GM12878 (cell line): ENCODE results near the gene CRYL1. TPM values are rescaled to one million over a fixed set of nuclear protein-coding genes. Genes with fewer than 3 reads are reported as not detected.

Experiments
- ATAC-seq: fragments of 200-7000 bp; cut with Tn5 transposase; 3 replicates; pipeline ENCODE4 v1.9.1; 2020; ENCODE audit warnings: mild to moderate bottlenecking, moderate library complexity
- BruUV-seq: library from RNA; stranded (reverse); fragments of 400-500 nt; replicated peaks from 2 replicates; lab custom pipeline; 2021; lab: Mats Ljungman, UMichigan
- CTCF ChIA-PET: fragments of 300-600 bp; sonication (Branson Sonifier 250); formaldehyde crosslinking; extraction: SDS; loops from one replicate; lab custom pipeline; 2021; ENCODE audit warnings: inconsistent platforms; lab: Yijun Ruan, JAX
- POLR2A ChIA-PET: fragments of 350-600 bp; formaldehyde crosslinking; extraction: SDS; loops from one replicate; lab custom pipeline; 2021; ENCODE audit warnings: inconsistent platforms; lab: Charles Lee
- RAD21 ChIA-PET: fragments of 300-600 bp; sonication (Branson Sonifier 250); formaldehyde crosslinking; loops from one replicate; lab custom pipeline; 2023; ENCODE audit warnings: antibody characterized with exemption; ENCODE audit not compliant: unreplicated experiment; lab: Charles Lee
- SMC1A ChIA-PET: fragments of 300-600 bp; sonication (Branson Sonifier 250); formaldehyde crosslinking; loops from one replicate; lab custom pipeline; 2023; ENCODE audit not compliant: unreplicated experiment, uncharacterized antibody; lab: Charles Lee
- DNase-seq: peaks from one replicate; pipeline ENCODE4 v3.0.0-alpha.2; 2011; ENCODE audit warnings: low read depth, low spot score
- FAIRE-seq: peaks from 3 replicates; lab custom pipeline; 2011; peaks lifted over from hg19 to GRCh38; lab: Jason Lieb, UNC
- H2AFZ ChIP-seq: 2 replicates; pipeline ENCODE4 v1.6.0; 2011; ENCODE audit warnings: low read depth, low read length, control low read depth; ENCODE audit not compliant: control insufficient read depth
- H3K27ac ChIP-seq: 2 replicates; pipeline ENCODE4 v1.5.1; 2011; ENCODE audit warnings: control low read depth; ENCODE audit not compliant: control insufficient read depth, insufficient read depth
- H3K27me3 ChIP-seq, 2 experiments: replicated peaks in 1 of 2; 2 replicates each; pipeline versions ENCODE4 v1.6.0 to v1.6.1; 2011; ENCODE audit warnings: low read length in 1 of 2; ENCODE audit not compliant: control insufficient read depth in 2 of 2, insufficient read depth in 2 of 2
- H3K36me3 ChIP-seq, 2 experiments: 2 replicates each; pipeline ENCODE4 v1.5.1; 2011; ENCODE audit warnings: low read length in 1 of 2; ENCODE audit not compliant: control insufficient read depth in 2 of 2, insufficient read depth in 2 of 2
- H3K4me1 ChIP-seq: 2 replicates; pipeline ENCODE4 v1.6.1; 2011; ENCODE audit warnings: mild to moderate bottlenecking, low read length, moderate library complexity, mixed read lengths; ENCODE audit not compliant: control insufficient read depth, insufficient read depth
- H3K4me2 ChIP-seq: 2 replicates; pipeline ENCODE4 v1.6.0; 2011; ENCODE audit warnings: control low read depth; ENCODE audit not compliant: control insufficient read depth, insufficient read depth
- H3K4me3 ChIP-seq: fragments of 200-600 bp; sonication (generic); 2 replicates; pipeline ENCODE4 v1.5.1; 2016
- H3K79me2 ChIP-seq: 2 replicates; pipeline ENCODE4 v1.6.0; 2011; ENCODE audit warnings: low read length; ENCODE audit not compliant: control insufficient read depth, insufficient read depth
- H3K9ac ChIP-seq: 2 replicates; pipeline ENCODE4 v1.8.0; 2011; ENCODE audit warnings: low read length, control low read depth, mixed read lengths; ENCODE audit not compliant: control insufficient read depth, insufficient read depth
- H3K9me3 ChIP-seq: replicated peaks from 3 replicates; pipeline ENCODE4 v1.5.1; 2011; ENCODE audit warnings: mild to moderate bottlenecking, low read length; ENCODE audit not compliant: control insufficient read depth, insufficient read depth
- H4K20me1 ChIP-seq: 2 replicates; pipeline ENCODE4 v1.6.0; 2011; ENCODE audit not compliant: control insufficient read depth, insufficient read depth
- ATF2 ChIP-seq: IDR thresholded peaks from 2 replicates; pipeline ENCODE4 v1.6.1; 2012; ENCODE audit warnings: low read length, inconsistent platforms
- BMI1 ChIP-seq: fragments of 450-650 bp; IDR thresholded peaks from 2 replicates; pipeline ENCODE4 v1.6.1; 2016; ENCODE audit warnings: mild to moderate bottlenecking, moderate library complexity, borderline replicate concordance
- EP300 ChIP-seq, 2 experiments: fragments of 150-350 bp in 1 of 2; IDR thresholded peaks; 2 replicates each; pipeline ENCODE4 v1.6.1; 2011 to 2012; ENCODE audit warnings: low read depth in 2 of 2, low read length in 2 of 2, borderline replicate concordance in 1 of 2, improper control_type of control experiment in 1 of 2, inconsistent platforms in 1 of 2; ENCODE audit not compliant: control insufficient read depth in 1 of 2
- HDGF ChIP-seq: fragments of 450-650 bp; IDR thresholded peaks from 2 replicates; pipeline ENCODE4 v1.6.1; 2016; ENCODE audit warnings: antibody characterized with exemption
- IRF4 ChIP-seq: IDR thresholded peaks from 2 replicates; pipeline ENCODE4 v1.6.1; 2011; ENCODE audit warnings: low read depth, low read length
- JUNB ChIP-seq: IDR thresholded peaks from 2 replicates; pipeline ENCODE4 v1.6.1; 2016; ENCODE audit warnings: antibody characterized with exemption, mild to moderate bottlenecking
- MTA3 ChIP-seq: IDR thresholded peaks from 2 replicates; pipeline ENCODE4 v1.6.1; 2012; ENCODE audit warnings: low read length, inconsistent platforms, borderline replicate concordance
- NFIC ChIP-seq: IDR thresholded peaks from 2 replicates; pipeline ENCODE4 v1.6.1; 2012; ENCODE audit warnings: low read depth, mild to moderate bottlenecking, inconsistent platforms, low read length, moderate library complexity
- NRF1 ChIP-seq: conservative IDR thresholded peaks from 2 replicates; pipeline ENCODE4 v1.6.1; 2011; ENCODE audit warnings: mild to moderate bottlenecking, low read depth, low read length, improper control_type of control experiment
- PKNOX1 ChIP-seq: fragments of 450-650 bp; IDR thresholded peaks from 2 replicates; pipeline ENCODE4 v1.6.1; 2016; ENCODE audit warnings: mild to moderate bottlenecking
- RUNX3 ChIP-seq: IDR thresholded peaks from 2 replicates; pipeline ENCODE4 v1.6.1; 2012; ENCODE audit warnings: low read length, inconsistent platforms
- SMAD5 ChIP-seq: IDR thresholded peaks from 2 replicates; pipeline ENCODE4 v1.6.1; 2016; ENCODE audit warnings: antibody characterized with exemption, low read depth
- ZBTB11 ChIP-seq: fragments of 450-650 bp; formaldehyde crosslinking; IDR thresholded peaks from 2 replicates; pipeline ENCODE4 v1.5.0; 2022; ENCODE audit warnings: mild to moderate bottlenecking, missing genetic modification characterization
- ZSCAN29 ChIP-seq: fragments of 450-650 bp; IDR thresholded peaks from 2 replicates; pipeline ENCODE4 v1.6.1; 2017; ENCODE audit warnings: mild to moderate bottlenecking, moderate library complexity
- WGBS: methylation state at CpG from one replicate; pipeline ENCODE4 v1.1.6; 2016; ENCODE audit warnings: low lambda C conversion rate; ENCODE audit not compliant: insufficient replicate concordance, insufficient coverage; ENCODE audit errors: missing lambda C conversion rate; 5-methylcytosine and 5-hydroxymethylcytosine counted together
- in situ Hi-C: fragments of 300-500 bp; cut with MboI; formaldehyde crosslinking; loops from 9 replicates; pipeline ENCODE4 v1.14.3; 2018; ENCODE audit warnings: mixed read lengths
- intact Hi-C: fragments of 100-400 bp; cut with micrococcal nuclease; formaldehyde crosslinking; loops from one replicate; pipeline ENCODE4 v1.14.2; 2022; ENCODE audit not compliant: unreplicated experiment
- polyA plus RNA-seq, 11 experiments: library from polyadenylated mRNA; depleted of rRNA in 4 of 11; unstranded in 6 of 11; stranded (reverse) in 5 of 11; fragments of >200 nt; fragmentation: Nextera tagmentation in 4 of 11; fragmentation: Illumina TruSeq in 1 of 11; extraction: Ambion mirVana in 4 of 11; extraction: Trizol in 1 of 11; gene quantifications; 1 replicate in 1 of 11; 2 replicates in 10 of 11; pipeline versions ENCODE4 v1.2.1 to v1.2.3, GENCODE V29; 2011 to 2016; ENCODE audit warnings: inconsistent platforms in 2 of 11, missing spikeins in 2 of 11, low read depth in 1 of 11
- total RNA-seq, 4 experiments: library from RNA; depleted of rRNA in 3 of 4; stranded (reverse); fragments of >200 nt in 3 of 4; fragmentation: Illumina TruSeq in 1 of 4; extraction: Trizol in 1 of 4; gene quantifications; 2 replicates each; pipeline versions ENCODE4 v1.2.1 to v1.2.3, GENCODE V29; 2013 to 2021

The CRYL1 gene
- total and polyA plus RNA-seq, 10 of the 15 experiments (the other 5 are each of a cell fraction or from before 2014, with no cell fraction given), result 5.5 to 36.7 (median 12.2) TPM

- intact Hi-C loops, result loop anchor here (5.0 kb wide), 1 partner anchor 63 kb away; no protein-coding TSS in a partner anchor
- DNase-seq, result no peak
- Histone ChIP-seq H3K9ac (no peak overlapping the region), H3K9me3 (no peaks in the 10 kb centered on the region; the same call in 2 of the 3 replicates), H3K4me2 (no peak overlapping the region), H2AFZ (no peak overlapping the region), H3K4me3 (no peak overlapping the region), H3K79me2 (no peaks in the 10 kb centered on the region)
- TF ChIP-seq HDGF, result no peak
- no peak for TF ChIP-seq SMAD5
- TF ChIP-seq PKNOX1, result no peak
- no peak for TF ChIP-seq NRF1
- no peak for TF ChIP-seq IRF4
- no peak for TF ChIP-seq ZBTB11
- TF ChIP-seq ZSCAN29, result no peak
- no peak for TF ChIP-seq NFIC
- TF ChIP-seq ATF2, result no peak
- TF ChIP-seq JUNB, result no peak
- no peak for TF ChIP-seq MTA3
- no peak for TF ChIP-seq RUNX3
- no peak for TF ChIP-seq EP300 (IDR thresholded peaks at IDR 0.05; ENCODE audit: borderline replicate concordance in 1 of 2, control insufficient read depth in 1 of 2, low read depth in 2 of 2, low read length in 2 of 2)
- no peak for TF ChIP-seq BMI1
- TF ChIP-seq, all 136 proteins: peak for 0
- H4K20me1 ChIP-seq, result no peaks in the 10 kb centered on the region
- no peak for ATAC-seq
- H3K27me3 ChIP-seq, result no peaks in the 10 kb centered on the region
- peaks cover 25% of the 10 kb centered on the region for H3K4me1 ChIP-seq
- ChIA-PET RAD21 (no interaction called here), SMC1A (no interaction called here), POLR2A (no interaction called here), CTCF (no interaction called here)
- WGBS, result 62% methylated on average over 8 of the region's 8 CpGs
- in situ Hi-C loops, result loop anchor here (5.0 kb wide), 1 partner anchor 48 kb away; no protein-coding TSS in a partner anchor
- FAIRE-seq, result no peak
- H3K36me3 ChIP-seq, result no peaks in the 10 kb centered on the region
- no TSS peak for BruUV-seq
- no peak overlapping the region for H3K27ac ChIP-seq
Observed at GRCh38 chr13:20424559-20424852, 101.2 kb downstream of the CRYL1 start.
